ENCODE results near the gene CCDC88A. TPM values are rescaled to one million over a fixed set of nuclear protein-coding genes. Genes with fewer than 3 reads are reported as not detected.
A peak's percentile ranks its signal among the peaks of the same experiment; 100 is the strongest.

CCDC88A gene
- total RNA-seq, 1 donor from 2014 or later, result 86.1 TPM

DNA sequence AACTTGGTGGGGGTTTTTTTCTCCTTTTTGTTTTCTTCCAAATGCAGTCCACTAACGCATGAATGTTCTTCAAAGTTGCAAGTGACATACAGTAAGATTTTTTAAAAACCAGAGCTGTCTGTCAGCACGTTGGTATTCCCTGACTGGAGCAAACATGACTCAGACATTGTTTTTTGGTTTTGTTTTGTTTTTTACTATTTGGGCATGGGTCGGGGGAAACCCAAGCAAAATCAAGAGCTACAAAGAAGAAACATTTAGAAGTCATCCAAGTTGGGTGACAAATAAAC, 726 bp upstream of the CCDC88A start:
- intact Hi-C loops (cut with DNase I), result no loop called here
- Histone ChIP-seq H3K27ac (peak overlapping the region; percentile 86), H3K36me3 (no peaks in the 10 kb centered on the region), H3K4me3 (peak overlapping the region; percentile 80), H3K4me1 (peaks cover 3% of the 10 kb centered on the region), H3K9me3 (no peaks in the 10 kb centered on the region), H3K27me3 (no peaks in the 10 kb centered on the region)
- no peak for DNase-seq
- TF ChIP-seq, protein P1, sequence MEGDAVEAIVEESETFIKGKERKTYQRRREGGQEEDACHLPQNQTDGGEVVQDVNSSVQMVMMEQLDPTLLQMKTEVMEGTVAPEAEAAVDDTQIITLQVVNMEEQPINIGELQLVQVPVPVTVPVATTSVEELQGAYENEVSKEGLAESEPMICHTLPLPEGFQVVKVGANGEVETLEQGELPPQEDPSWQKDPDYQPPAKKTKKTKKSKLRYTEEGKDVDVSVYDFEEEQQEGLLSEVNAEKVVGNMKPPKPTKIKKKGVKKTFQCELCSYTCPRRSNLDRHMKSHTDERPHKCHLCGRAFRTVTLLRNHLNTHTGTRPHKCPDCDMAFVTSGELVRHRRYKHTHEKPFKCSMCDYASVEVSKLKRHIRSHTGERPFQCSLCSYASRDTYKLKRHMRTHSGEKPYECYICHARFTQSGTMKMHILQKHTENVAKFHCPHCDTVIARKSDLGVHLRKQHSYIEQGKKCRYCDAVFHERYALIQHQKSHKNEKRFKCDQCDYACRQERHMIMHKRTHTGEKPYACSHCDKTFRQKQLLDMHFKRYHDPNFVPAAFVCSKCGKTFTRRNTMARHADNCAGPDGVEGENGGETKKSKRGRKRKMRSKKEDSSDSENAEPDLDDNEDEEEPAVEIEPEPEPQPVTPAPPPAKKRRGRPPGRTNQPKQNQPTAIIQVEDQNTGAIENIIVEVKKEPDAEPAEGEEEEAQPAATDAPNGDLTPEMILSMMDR (IDR thresholded peaks at IDR 0.05), result no peak
- no peak for ATAC-seq

DNA sequence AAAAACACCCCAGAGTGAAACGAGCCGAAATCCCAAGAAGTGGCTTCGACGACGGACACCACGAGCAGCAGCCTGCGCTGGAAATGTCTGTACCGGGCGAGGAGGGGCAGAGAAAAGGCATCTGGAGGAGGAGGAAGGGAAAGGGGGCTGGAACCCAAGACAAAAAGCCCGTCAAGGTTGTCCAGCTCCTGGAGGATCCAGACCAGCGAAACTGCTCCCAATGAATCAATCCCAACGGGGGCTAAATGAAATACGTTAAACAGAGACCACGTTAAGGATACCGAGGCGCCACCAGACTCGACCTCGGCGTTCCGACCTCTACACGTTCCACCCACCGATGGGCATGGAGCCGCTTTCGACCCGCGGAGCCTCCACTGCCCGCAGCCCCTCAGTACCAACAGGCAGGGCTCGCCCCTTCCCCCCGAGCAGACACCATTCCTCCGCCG, 400 bp downstream of the CCDC88A start:
- intact Hi-C loops (cut with DNase I), result no loop called here
- no peaks in the 10 kb centered on the region for H3K9me3 ChIP-seq
- peak overlapping the region; percentile 80 for H3K4me3 ChIP-seq
- H3K36me3 ChIP-seq, result no peaks in the 10 kb centered on the region
- no peaks in the 10 kb centered on the region for H3K27me3 ChIP-seq
- peak; percentile 14 for ATAC-seq
- TF ChIP-seq, protein P1 (IDR thresholded peaks at IDR 0.05), result no peak
- peak overlapping the region; percentile 86 for H3K27ac ChIP-seq
- H3K4me1 ChIP-seq, result peaks cover 5% of the 10 kb centered on the region
- no peak for DNase-seq

DNA sequence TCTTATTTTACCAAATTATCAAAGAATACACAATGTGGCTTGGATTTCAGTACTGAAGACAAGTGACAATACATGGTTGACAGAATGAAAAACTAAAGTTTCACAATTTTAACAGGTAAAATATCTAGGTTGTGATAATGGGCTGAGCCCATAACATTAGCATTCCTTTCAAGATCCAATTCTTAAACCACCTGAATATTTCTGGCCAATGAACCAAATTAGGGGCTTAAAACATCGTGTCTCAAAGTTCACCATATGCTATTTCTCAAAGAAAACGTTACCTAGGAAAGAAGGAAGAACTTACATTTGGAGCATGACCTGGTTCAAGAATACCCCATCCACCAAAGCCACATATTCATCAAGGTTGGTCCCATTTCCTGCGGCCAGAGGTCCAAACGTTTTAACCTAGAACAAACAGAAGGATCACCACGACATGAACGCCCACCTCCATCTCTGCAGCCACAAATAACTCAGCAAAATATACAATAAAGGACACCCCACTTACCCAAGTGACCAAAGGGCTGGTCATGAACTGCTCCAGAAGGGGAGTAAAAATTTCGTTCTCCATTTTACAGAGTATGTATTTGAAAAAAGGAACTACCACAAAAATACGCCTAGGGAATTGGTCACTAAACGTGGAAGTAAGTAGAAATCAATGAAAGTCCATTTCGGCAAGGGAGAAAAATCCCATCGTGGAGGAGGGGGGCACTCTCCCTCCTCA, 984 bp downstream of the CCDC88A start:
- intact Hi-C loops (cut with DNase I), result no loop called here
- DNase-seq, result no peak
- Histone ChIP-seq H3K27ac (peak overlapping the region; percentile 86), H3K27me3 (no peaks in the 10 kb centered on the region), H3K4me1 (peaks cover 5% of the 10 kb centered on the region), H3K9me3 (no peaks in the 10 kb centered on the region), H3K4me3 (peak overlapping the region; percentile 80), H3K36me3 (no peaks in the 10 kb centered on the region)
- TF ChIP-seq, protein P1 (IDR thresholded peaks at IDR 0.05), result no peak
- ATAC-seq, result no peak

DNA sequence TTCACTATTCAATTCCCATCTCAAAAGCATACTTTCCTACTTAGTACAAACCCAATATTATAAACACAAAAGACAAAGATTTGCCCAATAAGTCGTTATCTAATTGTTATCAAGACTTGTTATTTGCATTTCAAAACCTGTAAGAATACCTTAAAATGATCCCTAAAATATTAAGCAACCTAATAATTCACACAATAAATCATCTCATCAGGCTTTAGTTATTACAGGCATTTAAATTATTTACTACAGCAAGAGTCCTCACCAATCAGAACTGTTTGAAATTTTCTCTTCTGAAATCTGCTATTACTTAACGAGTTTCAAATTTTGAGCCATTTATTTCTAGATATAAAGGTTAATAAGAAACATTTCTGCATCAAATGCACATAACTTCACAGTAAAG, 1.6 kb downstream of the CCDC88A start:
- Histone ChIP-seq H3K4me3 (peak overlapping the region; percentile 80), H3K27ac (no peak overlapping the region), H3K4me1 (peaks cover 6% of the 10 kb centered on the region), H3K9me3 (no peaks in the 10 kb centered on the region), H3K36me3 (no peaks in the 10 kb centered on the region), H3K27me3 (no peaks in the 10 kb centered on the region)
- no peak for DNase-seq
- no peak for ATAC-seq
- TF ChIP-seq, protein P1 (IDR thresholded peaks at IDR 0.05), result no peak
- intact Hi-C loops (cut with DNase I), result no loop called here

DNA sequence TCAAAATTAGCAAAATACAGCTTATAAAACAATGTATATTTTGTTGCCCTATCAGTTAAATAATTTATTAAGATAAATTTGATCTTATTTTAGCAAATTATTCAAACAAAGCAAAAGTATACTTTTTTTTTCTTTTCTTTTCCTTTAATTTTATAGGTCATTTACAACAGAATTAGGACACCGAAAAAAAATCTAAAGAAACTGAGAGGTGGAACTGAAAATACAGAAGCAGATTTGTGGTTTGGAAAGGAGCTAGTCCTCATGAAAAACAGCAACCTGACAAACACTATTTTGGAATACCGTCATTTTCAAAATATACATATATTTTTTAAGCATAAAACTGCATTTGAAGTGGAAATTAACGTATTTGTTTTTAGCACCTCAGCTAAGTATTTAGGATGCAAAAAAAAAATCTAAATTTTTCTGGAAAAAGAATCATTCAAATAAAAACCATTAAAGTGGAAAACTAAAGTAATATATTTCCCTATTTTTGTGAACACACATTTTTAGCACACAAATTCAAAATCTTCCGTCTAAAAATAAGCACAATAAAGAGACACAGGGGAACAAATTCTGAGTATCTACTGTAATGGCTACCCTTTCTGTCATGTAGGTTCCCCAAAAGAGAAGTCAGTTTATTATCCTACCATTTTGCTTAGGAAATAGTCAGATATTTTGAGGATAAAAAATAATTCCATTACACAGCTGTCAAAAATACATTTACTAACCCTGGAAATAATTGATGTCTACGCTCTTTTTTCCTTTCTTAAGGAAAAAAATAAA, 2.7 kb downstream of the CCDC88A start:
- H3K27ac ChIP-seq, result peak overlapping the region; percentile 7
- H3K4me1 ChIP-seq, result peaks cover 11% of the 10 kb centered on the region
- H3K27me3 ChIP-seq, result no peaks in the 10 kb centered on the region
- intact Hi-C loops (cut with DNase I), result no loop called here
- no peaks in the 10 kb centered on the region for H3K9me3 ChIP-seq
- TF ChIP-seq, protein P1 (IDR thresholded peaks at IDR 0.05), result no peak
- no peak for DNase-seq
- H3K36me3 ChIP-seq, result peaks cover 2% of the 10 kb centered on the region
- no peak for ATAC-seq
- H3K4me3 ChIP-seq, result peak overlapping the region; percentile 80
